SK-N-SH (cell line): ENCODE data around the gene AMHR2. TPM values are rescaled to one million over a fixed set of nuclear protein-coding genes. Genes with fewer than 3 reads are reported as not detected.

Experiments used
- CTCF ChIA-PET: fragments of 300-600, 350-600 bp; formaldehyde crosslinking; extraction: SDS; loops from one replicate; lab custom pipeline; 2021; lab: Yijun Ruan, JAX
- POLR2A ChIA-PET: fragments of 350-600 bp; sonication (Branson Sonifier 250); formaldehyde crosslinking; extraction: SDS; loops from one replicate; lab custom pipeline; 2020; ENCODE audit warnings: antibody characterized with exemption, inconsistent platforms; lab: Yijun Ruan, JAX
- DNase-seq: peaks from one replicate; pipeline ENCODE4 v3.0.0; 2012
- H2AFZ ChIP-seq: fragments of 200-600 bp; sonication (generic); 2 replicates; pipeline ENCODE4 v1.8.1; 2016; ENCODE audit warnings: antibody characterized with exemption, mild to moderate bottlenecking, low read depth
- H3F3A ChIP-seq: fragments of 200-600 bp; sonication (generic); replicated peaks from 2 replicates; pipeline ENCODE3; 2016; ENCODE audit warnings: antibody characterized with exemption, mild to moderate bottlenecking; ENCODE audit not compliant: insufficient read depth
- H3K27ac ChIP-seq, 2 experiments: fragments of 200-500 bp in 1 of 2; fragments of 200-600 bp in 1 of 2; sonication (Bioruptor generic) in 1 of 2; sonication (generic), shearing (Covaris generic) in 1 of 2; 2 replicates each; pipeline versions ENCODE4 v1.5.1 to v1.6.1; 2014 to 2016; ENCODE audit warnings: low read depth in 2 of 2, inconsistent platforms in 1 of 2, low read length in 1 of 2, mild to moderate bottlenecking in 1 of 2, mixed read lengths in 1 of 2
- H3K27me3 ChIP-seq: fragments of 200-600 bp; sonication (generic), shearing (Covaris generic); 2 replicates; pipeline ENCODE4 v1.6.1; 2016; ENCODE audit warnings: mixed run types; ENCODE audit not compliant: insufficient read depth
- H3K36me3 ChIP-seq, 2 experiments: fragments of 200-500 bp in 1 of 2; fragments of 200-600 bp in 1 of 2; sonication (Bioruptor generic) in 1 of 2; sonication (generic) in 1 of 2; replicated peaks in 1 of 2; 2 replicates each; pipeline versions ENCODE3 to v1.5.1; 2014 to 2016; ENCODE audit warnings: low read length in 1 of 2, mild to moderate bottlenecking in 1 of 2; ENCODE audit not compliant: insufficient read depth in 2 of 2, control insufficient read depth in 1 of 2
- H3K4me1 ChIP-seq, 2 experiments: fragments of 200-500 bp in 1 of 2; fragments of 200-600 bp in 1 of 2; sonication (Bioruptor generic) in 1 of 2; sonication (generic), shearing (Covaris generic) in 1 of 2; 2 replicates each; pipeline versions ENCODE4 v1.5.1 to v1.6.1; 2014 to 2016; ENCODE audit warnings: low read depth in 1 of 2, low read length in 1 of 2, mixed run types in 1 of 2; ENCODE audit not compliant: insufficient read depth in 2 of 2, control insufficient read depth in 1 of 2
- H3K4me2 ChIP-seq: fragments of 200-600 bp; sonication (generic), shearing (Covaris generic); 2 replicates; pipeline ENCODE4 v1.6.1; 2017; ENCODE audit warnings: mixed run types
- H3K4me3 ChIP-seq, 2 experiments: fragments of 200-500 bp in 1 of 2; fragments of 200-600 bp in 1 of 2; sonication (Bioruptor generic) in 1 of 2; sonication (generic), shearing (Covaris generic) in 1 of 2; 2 replicates each; pipeline versions ENCODE4 v1.5.1 to v1.8.1; 2014 to 2016; ENCODE audit warnings: low read depth in 2 of 2, inconsistent platforms in 1 of 2, low read length in 1 of 2, mild to moderate bottlenecking in 1 of 2, mixed read lengths in 1 of 2, moderate library complexity in 1 of 2
- H3K79me2 ChIP-seq: fragments of 200-600 bp; sonication (generic); 2 replicates; pipeline ENCODE4 v1.8.1; 2017; ENCODE audit warnings: mild to moderate bottlenecking; ENCODE audit not compliant: insufficient read depth
- H3K9ac ChIP-seq: fragments of 200-600 bp; sonication (generic); 2 replicates; pipeline ENCODE4 v1.6.1; 2017; ENCODE audit warnings: mixed run types
- H3K9me2 ChIP-seq: fragments of 200-600 bp; sonication (generic); 2 replicates; pipeline ENCODE4 v1.6.1; 2017; ENCODE audit warnings: mixed run types
- H3K9me3 ChIP-seq: fragments of 200-600 bp; sonication (generic); 2 replicates; pipeline ENCODE4 v1.6.1; 2017; ENCODE audit warnings: mixed run types, mild to moderate bottlenecking, moderate library complexity
- H4K20me1 ChIP-seq: fragments of 200-600 bp; sonication (generic); 2 replicates; pipeline ENCODE4 v1.6.1; 2017; ENCODE audit warnings: mild to moderate bottlenecking, mixed run types; ENCODE audit not compliant: insufficient read depth
- CTCF ChIP-seq: fragments of 200-600 bp; sonication (generic); IDR thresholded peaks from 2 replicates; pipeline ENCODE4 v1.6.1; 2017; ENCODE audit warnings: antibody characterized with exemption, mild to moderate bottlenecking, moderate library complexity
- FOXJ3 ChIP-seq: sonication (generic); formaldehyde crosslinking; IDR thresholded peaks from 2 replicates; pipeline ENCODE4 v1.5.1; 2020; ENCODE audit warnings: mild to moderate bottlenecking, missing genetic modification reagents
- MXI1 ChIP-seq: IDR thresholded peaks from 2 replicates; pipeline ENCODE4 v1.6.1; 2012; ENCODE audit warnings: mild to moderate bottlenecking, low read depth, low read length, improper control_type of control experiment
- NFIC ChIP-seq: IDR thresholded peaks from 2 replicates; pipeline ENCODE4 v1.4.0; 2012; ENCODE audit warnings: borderline replicate concordance
- NRF1 ChIP-seq: IDR thresholded peaks from 2 replicates; pipeline ENCODE4 v1.6.1; 2012; ENCODE audit warnings: low read depth, mild to moderate bottlenecking, low read length
- ZBTB33 ChIP-seq: IDR thresholded peaks from 2 replicates; pipeline ENCODE4 v1.4.0; 2012; ENCODE audit warnings: low read depth, borderline replicate concordance
- WGBS: methylation state at CpG from one replicate; pipeline ENCODE4 v1.1.6; 2017; ENCODE audit warnings: low lambda C conversion rate; 5-methylcytosine and 5-hydroxymethylcytosine counted together
- polyA plus RNA-seq, 3 experiments: library from polyadenylated mRNA; depleted of rRNA; stranded (reverse); fragments of >200 nt; gene quantifications; 2 replicates each; pipeline ENCODE4 v1.2.3, GENCODE V29; 2012

Gene AMHR2
- polyA plus RNA-seq, 1 of the 3 experiments (the other 2 are of a cell fraction), result 0.03 TPM

DNA sequence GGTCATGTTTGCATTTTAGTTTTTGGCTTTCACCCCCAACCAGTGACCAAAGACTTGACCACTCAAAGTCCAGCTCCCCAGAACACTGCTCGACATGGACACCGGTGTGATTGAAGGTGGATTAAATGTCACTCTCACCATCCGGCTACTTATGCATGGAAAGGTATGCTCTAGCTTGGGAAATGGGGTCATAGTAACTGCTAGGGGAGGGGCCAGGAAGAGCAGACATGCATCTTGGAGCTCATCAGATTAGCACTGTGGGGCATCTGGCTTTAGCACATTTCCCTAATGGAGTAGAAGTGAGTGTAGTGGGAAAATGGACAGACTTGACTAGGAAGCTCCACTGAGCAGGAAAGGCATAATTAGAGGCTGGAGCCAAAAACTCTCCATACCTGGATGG lies 31.1 kb downstream of the AMHR2 start:
- H3K9me2 ChIP-seq, result no peaks in the 10 kb centered on the region
- H3K4me3 ChIP-seq, result peak overlapping the region; percentile 68 to 83; a peak in 2 of 4 replicates
- H3K9me3 ChIP-seq, result no peaks in the 10 kb centered on the region
- H3K27me3 ChIP-seq, result no peaks in the 10 kb centered on the region
- CTCF ChIA-PET, result interaction anchor here (0.7 to 2.6 kb wide), 13 partner anchors 10 to 243 kb away, joined by 3 to 10 read pairs (median 5); partner anchors contain the start of gene AAAS
- WGBS, result 28% methylated on average over 3 of the region's 3 CpGs
- DNase-seq, result peak; percentile 58
- peaks cover 75% of the 10 kb centered on the region for H3K79me2 ChIP-seq
- H3K27ac ChIP-seq, result no peak overlapping the region; a peak in 2 of 4 replicates
- H3K9ac ChIP-seq, result no peak overlapping the region
- H3F3A ChIP-seq, result peaks cover 27% of the 10 kb centered on the region
- peaks cover 56 to 66% of the 10 kb centered on the region in 2 experiments for H3K36me3 ChIP-seq
- peaks cover 72% of the 10 kb centered on the region for H4K20me1 ChIP-seq
- H3K4me2 ChIP-seq, result peak overlapping the region; percentile 88
- TF ChIP-seq ZBTB33 (no peak), MXI1 (0 out of 2 replicates have a peak, but pooled peaks have one; percentile 28)
- TF ChIP-seq, all 33 proteins: peak for 1
- Histone ChIP-seq H2AFZ (no peak overlapping the region), H3K4me1 (peaks cover 10 to 15% of the 10 kb centered on the region in 2 experiments)
- POLR2A ChIA-PET, result interaction anchor here (0.7 to 1.7 kb wide), 8 partner anchors 14 to 133 kb away, joined by 3 to 10 read pairs (median 5); partner anchors contain the start of genes AAAS and TARBP2

GRCh38 chr12:53456654-53457366 lies 33.2 kb downstream of the AMHR2 start:
- ChIA-PET CTCF (interaction anchor here (0.7 to 1.8 kb wide), 2 partner anchors 36 to 132 kb away, joined by 3 to 7 read pairs; no protein-coding TSS in a partner anchor), POLR2A (no interaction called here)
- Histone ChIP-seq H3K9me2 (no peaks in the 10 kb centered on the region), H3K27ac (no peak overlapping the region), H3K27me3 (no peaks in the 10 kb centered on the region)
- no peak for DNase-seq
- TF ChIP-seq NRF1 (no peak), CTCF (no peak), NFIC (no peak), FOXJ3 (CRISPR knock-in tag) (no peak), ZBTB33 (no peak)
- TF ChIP-seq, all 33 proteins: peak for 0
- Histone ChIP-seq H4K20me1 (peaks cover 93% of the 10 kb centered on the region), H2AFZ (no peak overlapping the region), H3K4me1 (peaks cover 14 to 20% of the 10 kb centered on the region in 2 experiments), H3K4me3 (no peak overlapping the region), H3K36me3 (peaks cover 76 to 87% of the 10 kb centered on the region in 2 experiments), H3F3A (peaks cover 28% of the 10 kb centered on the region), H3K9me3 (no peaks in the 10 kb centered on the region), H3K79me2 (peaks cover 96% of the 10 kb centered on the region), H3K9ac (no peak overlapping the region), H3K4me2 (no peak overlapping the region)
- 81% methylated on average over 6 of the region's 6 CpGs for WGBS
